Measurements from ENCODE around the gene RREB1.

Gene RREB1

DNA sequence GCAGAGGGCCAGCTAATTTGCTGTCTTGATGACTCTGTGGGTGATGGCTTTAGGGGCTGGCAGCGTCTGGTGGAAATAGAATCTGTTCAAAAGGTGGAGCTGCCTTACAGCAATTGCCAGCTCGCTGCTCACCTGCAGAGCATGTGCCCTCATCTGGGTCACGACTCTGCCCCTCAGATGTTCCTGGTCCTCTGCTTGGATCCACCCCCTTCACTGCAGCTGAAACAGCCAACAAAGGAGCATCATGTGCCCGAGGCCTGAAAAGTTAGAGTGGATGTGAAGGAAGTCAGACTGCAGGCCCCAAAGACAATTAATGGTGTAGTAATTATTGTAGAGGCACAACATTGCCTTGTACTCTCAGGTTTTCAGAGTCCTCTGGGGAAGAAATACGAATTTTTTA is 19.9 kb downstream of the RREB1 start:
- DNase-seq, result no peak

DNA sequence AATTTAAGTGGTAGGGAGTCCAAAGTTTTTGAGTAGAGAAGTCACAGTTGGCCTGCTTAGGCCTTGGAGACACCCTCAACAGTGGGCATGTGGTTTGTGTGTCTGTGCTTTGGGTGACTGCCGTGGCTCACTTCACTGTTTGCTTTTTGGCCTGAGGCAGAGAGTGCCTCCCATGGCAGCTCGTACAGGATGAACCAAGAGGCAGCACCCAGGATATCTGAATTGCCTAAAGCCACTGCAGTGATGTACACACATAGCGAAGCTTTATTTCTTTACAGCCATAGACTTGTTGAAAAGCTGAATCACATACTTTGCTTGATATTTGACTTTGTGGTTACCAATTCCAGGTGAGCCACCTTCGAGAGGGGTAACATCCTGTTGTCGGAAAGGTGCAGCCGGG is 21.6 kb downstream of the RREB1 start:
- DNase-seq, result no peak

DNA sequence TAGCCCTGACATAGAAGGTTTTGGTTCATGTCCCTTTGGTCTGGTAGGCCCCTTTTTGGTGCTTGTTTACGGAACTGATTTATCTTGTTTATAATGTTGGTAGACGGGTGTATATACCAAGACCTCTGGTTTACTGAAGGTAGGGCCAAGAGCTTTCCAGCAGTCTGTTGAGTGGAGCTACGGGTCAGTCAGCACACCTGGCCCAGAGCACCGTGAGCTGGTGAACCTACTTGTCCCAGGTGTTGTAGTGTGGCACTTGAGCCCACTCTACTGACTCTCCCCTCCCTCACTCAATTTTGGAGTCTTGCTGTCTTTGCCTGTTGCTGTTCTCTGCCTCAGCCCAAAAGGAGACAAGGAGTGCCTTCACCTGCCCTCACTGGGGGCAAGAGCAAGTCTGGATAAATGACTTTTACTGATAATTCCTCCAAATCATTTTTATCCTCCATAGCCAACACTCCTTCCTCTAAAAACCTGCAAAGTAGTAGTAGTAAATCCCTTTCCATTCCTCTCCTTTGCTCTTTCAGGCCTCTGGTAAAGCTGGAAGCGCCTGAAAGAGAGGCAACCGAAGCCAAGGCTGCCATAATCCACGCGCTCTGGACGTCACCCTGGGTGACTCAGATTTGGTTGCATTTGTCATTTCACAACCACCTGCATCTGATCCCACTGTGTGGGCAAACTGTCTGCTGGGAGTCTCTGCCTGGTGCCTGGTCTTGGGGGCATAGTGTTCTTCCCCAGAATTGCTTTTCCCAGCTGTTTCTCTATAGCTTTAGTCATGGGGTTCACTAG is 22.2 kb downstream of the RREB1 start:
- DNase-seq, result no peak

DNA sequence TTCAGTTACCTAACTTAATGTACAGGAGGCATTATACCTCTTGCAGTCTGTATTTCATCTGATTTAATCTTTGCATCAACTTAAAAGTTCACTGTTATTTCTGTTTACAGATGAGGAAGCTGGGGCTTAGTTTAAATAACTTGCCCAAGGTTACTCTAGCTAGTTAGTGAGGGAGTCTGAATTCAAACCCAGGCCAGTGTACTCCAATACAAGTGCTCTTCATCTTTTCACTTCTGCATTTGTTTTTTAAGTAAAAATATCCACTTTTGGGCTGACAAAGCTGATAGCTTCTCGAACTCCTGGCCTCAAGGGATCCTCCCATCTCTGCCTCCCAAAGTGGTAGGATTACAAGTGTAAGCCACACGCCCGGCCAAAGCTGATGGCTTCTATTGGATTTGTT is 23.6 kb downstream of the RREB1 start:
- no peak for DNase-seq

DNA sequence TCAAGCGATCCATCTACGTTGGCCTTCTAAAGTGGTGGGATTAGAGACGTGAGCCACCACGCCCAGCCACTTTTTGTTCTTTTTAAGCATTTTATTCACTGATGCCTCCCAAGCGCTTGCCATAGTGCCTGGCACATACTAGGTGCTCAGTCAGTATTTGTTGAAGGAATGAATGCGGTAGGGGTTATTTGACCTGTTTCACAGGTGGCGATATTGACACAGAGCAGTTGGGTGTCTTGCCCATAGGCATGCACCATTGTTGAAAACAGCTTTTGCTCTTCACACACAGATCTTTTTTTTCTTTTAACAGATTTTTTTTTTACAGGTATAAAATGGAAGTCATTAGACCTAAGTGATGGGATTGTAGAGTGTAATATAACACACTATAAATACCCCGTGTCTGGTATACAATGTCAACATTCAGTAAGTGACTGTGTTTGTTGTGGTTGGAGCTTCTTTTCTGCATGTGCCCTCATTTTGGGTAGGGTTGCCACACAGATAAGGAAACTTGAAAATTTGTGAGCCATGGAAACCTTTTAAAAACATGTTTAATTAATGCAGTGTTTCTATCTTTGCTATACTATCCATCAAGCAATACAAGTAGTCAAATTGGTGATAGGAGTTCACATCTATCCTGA is 24.8 kb downstream of the RREB1 start:
- no peak for DNase-seq

DNA sequence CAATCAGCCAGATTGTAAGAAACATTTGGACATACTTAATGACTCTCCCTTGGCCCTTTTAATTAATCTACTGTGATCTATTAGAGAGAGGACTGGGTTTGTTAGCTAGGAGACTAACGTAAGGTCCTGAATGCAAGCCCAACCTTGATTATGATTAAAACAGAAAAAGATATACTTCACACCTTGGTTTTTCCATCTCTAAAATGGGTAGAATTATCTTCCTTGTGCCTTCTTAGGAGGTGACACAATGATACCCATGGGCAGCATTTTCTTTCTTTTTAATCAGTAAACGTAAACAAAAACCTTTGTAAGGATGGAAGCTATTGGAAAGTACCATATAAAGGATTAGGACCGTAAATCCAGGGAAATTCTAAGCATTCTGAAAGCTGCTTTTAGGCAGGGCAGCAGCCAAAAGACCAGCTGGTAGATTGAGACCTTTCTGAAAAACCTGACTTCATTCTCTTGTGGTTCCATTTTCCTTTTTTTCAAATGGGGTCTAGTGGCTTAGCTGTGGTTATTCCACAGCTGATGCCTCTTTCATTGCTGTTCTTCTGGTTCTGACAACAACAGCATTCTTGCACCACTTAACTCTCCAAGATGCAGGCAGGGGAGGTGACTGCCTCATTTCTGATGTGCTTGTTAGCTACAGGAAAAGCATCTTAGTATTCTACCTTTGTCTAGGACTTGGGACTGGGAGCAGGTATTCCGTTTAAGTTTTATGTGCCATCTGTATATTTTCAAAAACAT is 27.4 kb downstream of the RREB1 start:
- no peak for DNase-seq

DNA sequence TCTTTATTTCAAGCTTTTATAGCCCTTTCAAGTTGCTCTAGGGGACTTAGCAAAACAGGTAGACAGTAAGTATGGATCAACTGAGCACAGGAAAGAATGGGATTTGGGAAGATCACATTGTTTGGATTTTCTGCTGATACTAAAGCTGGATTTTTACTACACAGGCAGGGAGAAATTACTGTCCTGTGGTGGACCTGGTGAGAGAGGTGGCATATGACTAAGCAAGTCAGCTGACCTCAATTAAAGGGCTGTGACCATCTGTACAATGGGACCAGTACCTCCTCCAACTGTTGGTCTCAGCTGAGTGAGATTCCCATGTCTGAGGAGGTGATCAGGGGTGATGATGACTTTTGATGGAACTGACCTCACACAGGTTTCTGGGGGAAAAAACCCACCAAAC is 28.0 kb downstream of the RREB1 start:
- DNase-seq, result no peak

DNA sequence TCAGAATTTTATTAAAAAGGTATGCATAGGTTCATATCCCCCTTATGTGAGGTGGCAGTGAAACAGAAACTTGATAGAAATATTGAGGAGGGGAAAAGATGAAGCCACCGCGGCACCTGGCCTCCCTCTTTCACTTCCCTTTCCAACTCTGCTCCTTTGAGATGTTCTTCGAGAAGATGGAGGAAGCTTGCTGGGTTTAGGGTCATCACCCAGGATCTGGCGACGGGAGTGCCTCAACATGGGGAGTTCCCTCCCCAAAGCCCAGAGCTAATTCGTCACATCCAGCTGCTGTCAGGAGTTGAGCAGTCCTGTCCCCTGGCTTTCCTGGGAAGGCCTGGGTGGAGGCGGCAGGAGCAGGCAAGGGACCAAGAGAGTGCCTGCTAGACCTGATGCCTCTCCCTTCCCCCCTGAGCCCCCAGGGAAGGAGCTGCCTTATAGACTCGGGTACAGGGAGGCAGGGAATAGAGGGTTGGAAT is 29.1 kb downstream of the RREB1 start:
- no peak for DNase-seq

DNA sequence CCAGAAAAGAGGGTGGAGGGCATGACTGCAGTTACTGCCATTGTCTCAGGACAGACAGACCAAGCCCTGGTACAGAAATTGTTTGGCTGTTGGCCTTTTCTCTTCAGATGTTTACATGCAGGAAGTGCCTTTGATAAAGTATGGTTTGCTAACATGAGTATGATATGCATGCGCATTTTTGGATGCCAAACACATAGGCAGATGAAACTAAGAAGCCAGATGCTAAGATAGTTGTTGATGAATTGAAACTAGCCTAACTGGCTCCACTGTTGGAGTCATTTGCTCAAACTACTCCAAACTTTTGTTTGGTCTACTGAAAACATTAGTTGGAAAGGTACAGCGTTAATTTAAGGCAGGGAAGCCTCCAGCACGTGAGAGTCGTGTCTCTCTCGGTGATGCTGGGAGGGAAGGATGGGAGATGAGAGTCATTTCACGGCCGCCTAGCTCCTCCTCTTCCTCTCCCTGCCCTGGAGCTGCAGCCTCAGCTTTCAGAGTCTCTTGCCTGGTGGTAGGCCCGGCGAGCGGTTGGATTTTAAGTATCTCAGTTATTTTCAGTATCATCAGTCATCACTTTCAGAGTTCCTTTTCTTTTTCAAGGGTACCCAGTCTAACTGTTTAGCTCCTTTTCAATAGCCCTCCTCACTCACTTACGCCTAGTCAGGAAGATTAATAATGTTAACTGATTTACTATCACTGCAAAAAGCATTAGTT is 29.7 kb downstream of the RREB1 start:
- DNase-seq, result peak; percentile 39

DNA sequence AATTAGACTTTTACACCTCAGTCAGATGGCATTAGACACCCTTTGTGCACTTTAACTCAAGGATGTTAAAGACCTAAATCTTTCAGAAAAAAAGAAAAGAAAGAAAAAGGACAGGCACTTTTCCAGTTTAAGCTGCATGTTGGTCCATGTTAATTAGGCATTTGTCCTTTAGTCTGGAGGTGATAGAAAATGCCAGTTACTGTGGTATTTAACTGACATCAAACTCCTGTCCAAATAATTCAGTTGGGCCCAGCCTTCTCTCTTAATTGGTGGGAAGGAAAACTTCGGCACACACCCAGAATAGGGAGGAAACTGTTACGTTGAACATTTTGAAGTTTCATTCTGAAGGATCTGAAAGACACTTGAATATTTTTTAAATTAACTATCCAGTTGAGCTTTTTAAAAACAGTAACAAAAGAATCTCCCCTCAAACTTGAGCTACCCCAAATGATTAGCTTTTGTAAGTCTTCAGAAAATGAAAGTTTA is 30.3 kb downstream of the RREB1 start:
- DNase-seq, result no peak

DNA sequence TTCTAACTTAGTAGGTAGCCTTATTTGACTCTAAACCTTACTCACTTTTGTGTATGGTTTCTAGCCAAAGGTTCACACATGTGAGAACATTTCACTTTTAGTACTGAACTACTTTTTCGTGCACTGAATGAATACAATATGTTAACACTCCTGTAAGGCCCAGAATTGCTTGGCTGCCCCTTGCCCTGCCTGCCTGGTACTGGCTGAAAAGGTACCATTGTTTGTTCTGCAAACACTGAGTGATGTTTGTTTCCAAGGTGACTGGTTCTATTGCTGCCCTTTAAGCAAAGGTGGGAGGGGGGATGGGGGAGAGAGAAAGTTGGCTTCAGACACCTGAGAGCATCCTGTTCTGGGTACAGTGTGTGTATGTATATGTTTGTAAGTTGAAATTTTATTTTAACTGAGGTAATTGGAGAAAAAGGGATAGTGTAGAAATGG is 31.2 kb downstream of the RREB1 start:
- no peak for DNase-seq

DNA sequence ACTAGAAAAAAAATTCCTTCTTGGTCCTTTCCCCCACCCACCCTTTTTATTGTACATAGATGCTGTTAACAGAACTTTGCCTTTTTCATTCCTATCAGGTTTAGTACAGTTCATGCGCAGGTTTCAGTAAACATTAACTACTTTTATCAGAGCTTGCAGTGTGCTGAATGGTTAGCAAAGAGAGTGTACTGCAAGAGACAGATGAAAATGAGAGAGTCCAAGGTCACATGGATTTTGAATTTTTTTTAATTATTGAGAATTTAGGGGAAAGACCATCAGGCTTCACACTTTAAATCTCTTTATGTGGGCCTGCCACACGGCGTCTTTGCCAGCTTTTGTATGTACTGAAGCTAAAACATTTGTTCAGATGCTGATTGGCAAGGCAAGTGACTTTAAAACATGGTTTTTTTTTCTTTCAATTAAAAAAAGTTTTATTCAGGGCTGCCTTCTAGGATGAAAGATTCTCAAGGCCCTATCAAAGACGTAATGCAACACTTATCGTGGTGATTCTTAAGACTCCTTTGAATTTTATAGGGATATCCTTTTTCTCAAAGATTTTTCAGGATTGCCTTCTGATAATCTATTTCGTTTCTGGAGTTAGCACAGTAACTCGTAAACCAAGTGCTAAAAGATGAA is 32.2 kb downstream of the RREB1 start:
- no peak for DNase-seq

DNA sequence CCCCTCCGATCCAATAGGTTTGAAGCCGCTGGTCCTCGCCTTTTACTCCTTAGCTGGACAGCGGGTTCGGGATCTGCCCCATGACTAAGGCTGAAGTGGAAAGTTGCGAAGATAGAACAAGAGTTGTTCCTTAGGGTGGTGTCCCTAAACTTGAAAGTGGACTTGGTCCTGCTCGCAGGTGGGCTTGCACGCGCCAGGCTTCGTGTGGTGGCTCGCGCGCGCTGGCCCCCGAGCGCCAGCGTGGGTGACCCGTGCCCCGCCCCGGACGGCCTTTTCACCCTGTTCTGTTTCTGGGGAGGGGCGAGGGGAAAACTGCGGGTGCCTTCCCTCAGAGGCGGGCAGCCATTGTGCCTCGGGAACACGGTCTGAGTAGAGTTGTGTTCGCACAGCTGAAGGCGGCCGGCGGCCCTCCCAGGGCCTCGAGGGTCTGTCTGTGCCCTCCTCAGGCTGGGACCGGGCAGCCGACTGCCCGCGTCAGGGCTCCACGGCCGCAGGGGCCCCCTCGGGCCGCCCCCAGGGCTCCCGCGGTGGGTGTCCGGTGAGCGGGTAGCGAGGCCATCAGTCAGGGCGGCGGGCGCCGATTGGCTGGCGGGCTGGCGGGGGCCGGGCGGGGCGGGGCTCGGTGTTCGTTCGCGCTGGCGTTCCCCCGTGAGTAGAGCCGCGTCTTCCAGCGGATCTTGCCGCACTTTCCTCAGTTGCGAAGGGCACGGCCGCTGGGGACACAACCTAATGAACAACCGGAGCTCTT is 33.0 kb downstream of the RREB1 start:
- peak; percentile 68 for DNase-seq

DNA sequence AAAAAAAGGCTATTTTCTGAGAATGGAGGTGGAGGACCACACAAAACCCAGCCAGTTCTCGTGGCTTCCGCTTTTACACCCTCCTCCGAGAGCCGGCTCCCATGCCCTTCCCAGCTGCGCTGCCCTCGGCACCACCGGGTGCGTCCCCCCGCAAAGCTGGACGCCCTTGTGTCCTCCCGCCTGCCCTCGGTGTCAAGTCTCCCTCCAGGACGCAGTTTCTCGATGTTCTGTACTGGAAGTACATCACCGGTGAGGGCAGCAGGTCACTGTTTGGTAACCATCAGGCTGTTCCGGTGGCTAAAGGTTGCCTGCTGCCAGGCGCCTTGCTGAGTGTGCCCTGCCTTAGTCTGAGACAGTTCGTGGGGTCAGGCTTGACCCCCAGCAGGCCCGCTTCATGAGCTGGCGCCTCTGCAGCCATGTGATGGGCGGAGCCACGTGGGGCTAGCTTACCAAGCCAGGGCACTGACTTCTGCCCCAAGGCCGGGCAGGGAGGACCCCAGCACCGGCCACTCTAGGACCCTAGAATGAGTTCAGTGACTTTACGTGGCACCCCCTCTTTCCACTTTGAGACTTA is 34.6 kb downstream of the RREB1 start:
- DNase-seq, result no peak

DNA sequence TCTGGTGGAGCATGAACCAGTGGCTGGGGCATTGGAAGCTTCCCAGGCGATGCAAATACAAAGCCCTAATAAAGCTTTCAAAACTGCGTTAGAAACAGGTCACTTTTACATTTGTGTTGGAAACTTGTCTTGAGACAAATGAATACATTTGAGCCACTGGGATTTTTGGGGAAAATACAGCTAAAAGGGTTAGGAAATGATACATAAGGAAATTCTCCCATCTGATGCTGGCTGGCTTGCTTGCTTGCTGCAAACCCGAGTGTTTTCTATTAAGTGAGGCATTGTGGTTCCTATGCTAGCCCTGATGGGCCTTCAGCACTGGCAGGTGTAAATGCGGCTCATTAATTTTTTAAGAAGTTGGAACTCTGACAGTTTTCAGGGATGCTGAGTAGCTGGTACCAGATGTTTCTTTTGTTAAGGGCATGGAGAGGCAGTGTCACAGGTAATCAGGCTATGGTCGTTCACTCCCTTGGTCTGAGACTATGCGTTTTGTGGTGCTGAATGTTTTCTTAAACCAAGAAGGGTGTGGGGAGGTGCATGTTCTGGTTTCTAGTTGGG is 35.2 kb downstream of the RREB1 start:
- DNase-seq, result no peak

DNA sequence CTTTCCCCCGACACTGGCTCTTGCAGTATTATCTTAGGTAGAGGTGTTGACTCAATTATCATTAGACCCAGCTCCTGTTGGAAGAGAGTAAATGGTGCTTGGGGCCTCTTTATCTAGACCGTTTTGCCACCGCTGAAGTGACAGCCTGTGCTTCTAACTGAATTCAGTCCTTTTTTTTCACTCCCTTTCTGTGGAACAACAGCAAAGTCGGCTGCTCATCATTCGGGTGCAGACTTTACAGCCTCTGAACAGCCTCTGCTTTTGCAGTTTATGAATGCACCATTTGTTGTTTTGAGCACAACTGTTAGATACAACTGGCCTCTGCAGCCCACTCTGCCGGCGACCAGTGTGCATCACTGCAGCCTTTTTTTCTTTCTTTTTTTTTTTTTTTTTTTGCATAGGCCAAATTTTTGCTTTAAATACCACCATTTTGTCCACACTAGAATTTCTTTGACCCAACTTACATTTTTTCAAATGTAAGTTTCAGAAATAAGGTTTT is 35.8 kb downstream of the RREB1 start:
- DNase-seq, result no peak

DNA sequence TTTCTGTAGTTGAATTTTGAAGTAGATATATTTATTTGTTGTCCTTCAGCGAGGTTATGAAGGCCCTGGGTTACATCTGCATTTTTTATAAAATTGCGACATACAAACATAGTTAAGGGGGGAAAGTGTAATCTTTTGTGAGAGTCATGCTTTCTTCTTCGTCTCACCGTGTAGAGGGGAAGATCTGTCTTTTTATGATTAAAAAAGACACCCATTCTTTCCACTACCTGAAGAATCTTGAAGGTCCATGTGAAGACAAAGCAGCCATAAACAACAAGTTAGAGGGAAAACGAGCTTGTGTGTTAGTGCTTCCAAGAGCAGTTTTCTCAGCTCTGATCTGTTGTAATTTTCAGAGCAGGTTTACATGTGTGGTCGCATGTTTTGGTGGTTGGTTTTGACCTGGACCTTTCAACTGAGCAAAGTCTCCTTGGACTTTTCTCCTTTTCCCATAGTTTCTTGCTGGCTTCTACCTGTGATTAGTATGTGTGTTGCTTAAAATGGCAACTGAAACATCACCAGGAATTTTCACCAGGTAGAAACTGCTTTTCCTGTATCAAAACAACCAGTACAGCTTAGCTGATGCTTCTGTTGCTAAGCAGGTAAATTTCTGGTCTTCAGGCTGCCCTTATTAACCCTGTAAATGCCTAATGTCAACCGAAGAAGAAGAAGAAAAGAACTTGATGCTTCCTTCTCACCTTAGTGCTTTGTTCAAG is 37.3 kb downstream of the RREB1 start:
- DNase-seq, result no peak

DNA sequence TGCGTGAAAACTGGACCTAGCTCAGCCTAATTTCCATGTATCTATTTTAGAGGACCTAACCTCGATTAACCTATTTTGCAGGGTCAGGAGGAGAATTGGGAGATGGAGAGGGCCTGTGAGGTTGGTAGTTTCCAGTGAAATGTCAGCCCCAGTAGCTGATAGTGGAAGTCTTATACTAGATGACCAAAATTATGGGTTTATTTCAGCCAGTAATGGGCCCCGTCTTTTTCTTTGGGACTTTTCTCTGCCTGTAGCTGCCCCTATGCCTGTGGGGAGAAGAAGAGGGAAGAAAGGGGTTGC is 37.8 kb downstream of the RREB1 start:
- no peak for DNase-seq

DNA sequence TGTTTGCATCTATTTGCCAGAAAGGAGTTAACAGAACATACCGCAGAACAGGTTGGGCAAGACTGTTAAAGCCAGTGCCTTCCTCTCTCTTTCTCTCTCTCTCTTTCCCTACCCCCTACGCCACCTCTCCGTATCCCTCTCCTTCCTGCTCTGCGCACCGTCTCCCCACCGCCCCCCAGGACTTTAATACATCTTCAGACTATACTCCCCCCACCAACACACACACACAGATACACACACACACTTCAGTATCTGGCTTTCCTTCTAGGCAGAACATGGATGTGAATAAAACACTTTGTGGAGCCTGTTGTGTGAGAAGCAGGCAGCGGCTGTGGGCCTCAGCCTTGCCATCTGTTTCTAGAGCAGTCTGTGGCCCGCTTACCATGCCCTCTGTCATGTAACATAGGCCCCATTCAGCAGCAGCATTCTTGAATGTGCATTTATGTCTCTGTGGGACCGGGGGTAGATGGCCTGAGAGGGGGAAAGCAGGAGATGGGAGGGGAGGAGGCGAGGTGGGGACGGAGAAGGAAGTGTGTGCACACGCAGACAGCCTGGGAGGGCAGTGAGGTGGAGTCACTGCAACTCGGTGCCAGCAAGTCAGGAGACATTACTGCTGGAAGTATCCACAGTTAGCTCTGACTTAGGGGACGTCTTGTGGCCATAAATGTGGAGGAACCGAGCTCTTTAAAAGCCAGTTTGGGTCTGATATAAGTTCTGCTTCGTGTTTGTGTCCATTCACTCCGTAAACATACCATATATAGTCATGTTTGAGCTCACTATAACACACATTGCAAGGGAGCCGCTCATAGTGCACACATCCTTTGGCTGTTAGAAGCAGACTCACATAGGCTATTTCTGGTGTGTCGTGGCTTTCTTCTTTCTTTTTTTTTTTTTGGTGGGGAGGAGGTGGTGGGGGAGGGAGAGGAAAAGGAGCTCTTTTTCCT is 38.4 kb downstream of the RREB1 start:
- DNase-seq, result no peak
